Stimulated activated CD8-positive, alpha-beta memory T cell treated with anti-CD3 and anti-CD28 coated beads, Interleukin-15, amount 100 ng/mL, for 4 hours (primary cell): ENCODE data around the gene MIPEP.
"Not testable (repeated sequence)": the region's sequence is repeated elsewhere in the genome, so short reads cannot be mapped to it uniquely, and the experiment has no call there.

Source experiments
- DNase-seq, 2 donors: peaks; one replicate each; pipeline ENCODE4 v3.0.0-alpha.2; 2020; ENCODE audit warnings: low read depth in 2 of 2

The MIPEP gene

DNA sequence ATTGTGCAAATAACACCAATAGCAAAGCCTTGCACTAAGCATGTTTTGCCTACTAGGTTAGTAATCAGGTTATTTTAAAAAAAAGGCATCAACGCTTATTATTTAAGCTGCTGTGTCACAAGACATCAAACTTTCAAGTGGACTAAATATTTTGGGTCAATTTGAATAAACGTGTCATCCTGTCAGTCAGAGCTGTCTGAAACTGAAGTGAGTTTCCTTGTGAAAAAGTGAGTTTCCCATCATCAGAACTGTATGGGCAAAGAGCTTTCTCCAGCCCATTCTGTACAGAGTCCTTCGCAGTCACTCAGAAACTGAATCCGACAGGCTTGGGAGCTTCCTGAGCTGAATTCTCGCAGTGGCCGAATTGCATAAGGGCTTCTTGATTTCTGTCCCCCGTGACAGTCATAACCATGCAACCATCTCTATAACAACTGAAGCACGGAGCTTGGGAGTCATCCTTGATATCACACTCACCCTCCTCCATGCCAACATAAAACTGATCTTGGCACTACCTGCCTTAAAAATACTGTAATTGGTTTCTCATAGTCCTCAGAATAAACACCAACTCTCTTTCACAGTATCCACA is 139.8 kb downstream of the MIPEP start:
- no peak for DNase-seq

DNA sequence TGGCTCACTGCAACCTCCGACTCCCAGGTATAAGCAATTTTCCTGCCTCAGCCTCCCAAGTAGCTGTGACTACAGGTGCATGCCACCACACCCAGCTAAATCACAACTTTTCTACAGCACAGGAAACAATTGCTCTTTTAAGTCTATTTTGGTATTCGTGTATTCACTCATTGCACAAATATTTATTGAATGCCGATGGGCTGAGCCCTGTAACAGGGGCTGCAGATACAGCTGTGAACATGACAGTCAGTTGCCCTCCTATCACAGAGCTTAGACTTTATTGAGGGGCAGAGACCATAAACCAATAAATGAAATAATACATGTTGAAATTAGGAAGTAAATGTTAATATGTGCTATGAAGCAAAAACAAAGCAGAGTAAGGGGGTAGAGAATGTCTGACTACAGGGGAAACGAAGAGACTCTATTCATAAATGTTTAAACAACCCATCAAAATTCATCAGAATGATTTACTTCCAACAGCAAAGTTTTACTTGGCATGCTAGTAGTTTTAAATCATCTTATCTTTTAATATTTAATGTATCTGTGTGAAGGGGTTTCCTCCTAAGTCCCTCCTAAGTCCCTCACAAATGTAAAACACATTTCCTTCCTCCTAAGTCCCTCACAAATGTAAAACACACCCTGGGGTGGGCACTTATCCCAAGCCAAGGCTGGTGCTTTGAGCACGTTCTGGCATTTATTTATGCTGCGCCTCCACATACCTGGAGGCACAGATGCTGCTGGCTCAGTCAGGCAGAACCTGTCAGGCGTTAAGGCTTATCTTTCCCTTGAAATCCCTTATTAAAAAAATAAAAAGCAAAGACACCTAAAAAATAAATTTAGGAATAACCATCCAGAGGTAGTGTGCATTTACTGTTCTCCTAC is 140.8 kb downstream of the MIPEP start:
- no peak for DNase-seq

DNA sequence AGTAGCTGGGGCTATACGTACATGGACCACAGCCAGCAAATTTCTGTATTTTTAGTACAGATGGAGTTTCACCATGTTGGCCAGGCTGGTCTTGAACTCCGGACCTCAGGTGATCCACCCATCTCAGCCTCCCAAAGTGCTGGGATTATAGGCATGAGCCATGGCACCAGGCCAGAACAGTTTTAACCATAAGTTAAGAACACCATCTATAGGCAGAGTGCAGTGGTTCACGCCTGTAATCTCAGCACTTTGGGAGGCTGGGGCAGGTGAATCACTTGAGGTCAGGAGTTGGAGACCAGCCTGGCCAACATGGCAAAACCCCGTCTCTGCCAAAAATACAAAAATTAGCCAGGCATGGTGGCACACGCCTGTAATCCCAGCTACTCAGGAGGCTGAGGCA is 143.1 kb downstream of the MIPEP start:
- DNase-seq, result not testable (repeated sequence)

DNA sequence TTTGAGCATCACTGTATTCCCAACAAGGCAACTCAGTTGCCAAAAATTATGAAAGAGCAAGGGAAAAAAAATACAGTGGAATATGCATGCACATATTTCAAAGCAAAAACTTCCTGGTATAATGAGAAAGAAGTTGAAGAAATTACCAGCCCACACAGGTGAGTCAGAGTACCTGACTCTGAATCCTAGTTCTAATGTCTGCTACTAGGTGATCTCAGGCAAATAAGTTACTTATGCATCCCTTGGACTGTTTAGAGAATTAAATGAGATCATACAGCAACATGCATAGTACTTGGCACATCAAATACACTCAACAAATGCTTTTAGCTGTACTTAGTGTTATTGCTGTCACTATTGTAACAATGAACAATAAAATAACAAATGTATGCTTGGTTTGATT is 144.9 kb downstream of the MIPEP start:
- no peak for DNase-seq

DNA sequence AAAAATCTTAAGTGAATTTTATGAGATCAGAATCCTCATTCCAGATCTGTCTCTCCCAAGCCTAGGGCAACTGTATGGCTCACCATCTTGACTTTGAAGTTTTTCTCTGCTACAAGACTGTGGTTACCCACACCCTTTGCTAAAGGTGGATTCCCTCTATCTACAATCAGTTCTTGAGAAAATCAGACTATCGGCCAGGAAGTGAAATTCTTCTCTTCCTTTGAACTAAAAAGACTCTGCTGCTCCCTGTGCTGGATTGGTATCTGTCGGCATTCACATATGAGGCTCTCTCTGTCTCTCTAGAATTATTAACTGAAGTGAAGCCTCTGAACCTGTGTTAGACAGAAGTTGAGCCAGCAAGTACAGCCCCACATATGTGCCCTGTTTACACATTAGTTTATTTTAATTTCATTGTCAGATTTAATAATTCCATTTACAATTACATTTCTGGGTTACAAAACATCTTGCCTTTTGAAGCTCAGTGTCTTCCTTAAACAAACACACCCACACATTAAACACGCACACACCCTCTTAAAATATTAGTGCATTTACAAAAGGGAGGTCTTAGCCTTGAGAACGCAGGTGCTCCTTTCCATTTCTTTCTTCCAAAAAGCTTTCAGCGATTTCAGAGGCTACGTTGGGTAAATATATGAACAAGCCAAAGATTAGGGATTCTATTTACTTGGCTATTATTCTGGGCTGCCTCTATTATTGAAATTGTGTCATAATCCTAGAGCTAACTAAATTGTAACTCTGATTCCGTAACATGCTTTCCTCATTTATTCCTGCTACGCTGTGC is 145.7 kb downstream of the MIPEP start:
- no peak for DNase-seq

DNA sequence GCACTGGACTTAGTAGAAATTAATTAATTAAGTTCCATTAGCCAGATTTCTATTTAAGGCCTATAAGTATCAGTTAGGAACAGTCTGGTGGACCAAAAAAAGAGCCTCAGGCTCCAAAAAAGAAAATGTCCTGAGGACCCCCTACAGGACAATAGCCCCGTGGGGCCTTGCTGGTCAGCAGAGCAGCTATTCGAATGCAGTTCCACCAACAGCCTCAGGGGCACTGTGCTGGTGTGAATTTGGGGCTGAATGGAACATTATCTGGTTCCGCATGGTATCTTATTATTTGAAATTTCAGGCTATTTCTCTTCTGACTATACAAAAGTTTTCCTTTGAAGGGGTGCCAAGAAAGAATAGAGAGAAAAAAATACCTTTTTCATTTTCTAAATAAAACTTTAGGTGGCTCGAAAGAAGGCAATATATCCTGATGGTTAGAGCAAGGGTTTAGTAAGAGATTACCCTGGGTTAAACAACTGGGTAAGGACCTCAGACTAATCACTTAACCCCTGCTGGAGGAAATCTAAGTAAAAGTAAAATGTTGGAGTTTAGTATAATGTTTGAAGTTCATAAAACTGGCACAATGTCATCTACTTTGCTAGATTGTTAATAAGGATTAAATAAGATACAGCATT is 147.2 kb downstream of the MIPEP start:
- no peak for DNase-seq

DNA sequence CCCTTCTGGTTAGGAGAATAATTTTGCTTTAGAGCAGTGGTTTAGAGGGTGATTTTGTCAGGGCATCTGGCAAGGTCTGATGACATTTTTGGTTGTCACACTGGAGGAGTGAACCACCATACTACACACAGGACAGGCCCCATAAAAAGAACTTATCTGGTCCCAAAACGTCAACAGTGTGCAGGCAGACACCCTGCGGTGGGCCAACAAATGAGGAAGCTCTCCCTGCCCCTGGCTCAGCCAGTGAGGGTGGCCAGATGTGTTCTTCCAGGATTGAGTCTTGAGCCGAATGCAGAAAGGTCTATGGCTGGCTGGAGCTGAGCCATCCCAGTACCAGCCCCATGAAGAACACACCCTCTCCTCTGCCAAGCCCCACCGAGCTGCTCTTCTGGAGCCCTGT is 149.2 kb downstream of the MIPEP start:
- no peak for DNase-seq

DNA sequence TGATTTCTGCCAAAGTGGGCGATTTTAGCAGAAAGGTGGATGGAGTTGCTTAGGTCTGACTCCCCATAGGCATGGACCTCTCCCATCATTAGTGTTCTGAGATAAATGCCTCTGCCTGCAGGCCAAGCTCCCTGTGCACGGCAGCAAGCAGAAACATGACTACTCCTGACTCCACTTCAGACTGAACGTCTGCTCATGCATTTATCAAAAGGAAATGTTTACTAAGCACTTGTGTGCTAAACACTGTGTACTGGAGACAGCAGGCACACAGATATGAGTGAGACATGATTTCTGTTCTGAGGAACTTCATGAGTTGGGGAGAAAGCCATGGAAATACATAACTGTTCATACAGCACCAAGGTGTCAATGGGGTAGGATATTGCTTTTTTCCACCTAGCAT is 149.6 kb downstream of the MIPEP start:
- DNase-seq, result no peak

DNA sequence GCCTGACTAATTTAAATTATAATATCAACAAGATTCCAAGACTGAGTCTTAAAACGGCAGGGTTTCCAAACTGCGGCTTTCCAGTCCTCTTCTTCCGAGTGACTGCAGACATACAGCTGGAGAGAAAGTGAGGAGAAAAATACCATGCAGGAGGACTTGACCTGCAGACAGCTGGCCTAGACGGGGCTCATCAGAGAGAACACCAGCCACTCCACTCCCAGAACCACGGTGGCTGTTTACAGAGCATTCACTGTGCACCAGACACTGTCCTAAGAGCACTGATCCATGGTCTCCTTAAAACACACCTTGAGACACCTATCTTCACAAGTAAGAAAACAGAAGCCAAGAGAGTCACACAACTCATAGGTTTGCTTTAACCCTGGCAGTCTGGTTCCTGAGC is 152.7 kb downstream of the MIPEP start:
- no peak for DNase-seq

DNA sequence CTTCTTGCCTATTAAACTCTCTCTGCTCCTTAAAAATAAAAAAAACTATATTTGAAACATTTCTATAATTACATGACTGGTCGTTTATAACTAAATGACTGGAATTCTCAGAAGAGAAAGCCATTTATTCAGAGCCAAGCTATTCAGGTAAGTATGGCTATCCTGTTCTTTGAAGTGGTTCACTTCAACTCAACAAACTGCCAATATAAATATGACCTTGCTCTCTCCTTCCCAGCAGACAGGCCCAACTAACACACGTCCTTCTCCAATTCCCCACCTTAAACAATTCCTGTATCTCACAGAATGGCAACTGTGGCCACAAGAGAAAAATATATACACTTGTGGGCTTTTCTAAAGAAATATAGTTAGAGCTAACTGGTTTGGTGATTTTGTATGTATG is 153.9 kb downstream of the MIPEP start:
- no peak for DNase-seq

DNA sequence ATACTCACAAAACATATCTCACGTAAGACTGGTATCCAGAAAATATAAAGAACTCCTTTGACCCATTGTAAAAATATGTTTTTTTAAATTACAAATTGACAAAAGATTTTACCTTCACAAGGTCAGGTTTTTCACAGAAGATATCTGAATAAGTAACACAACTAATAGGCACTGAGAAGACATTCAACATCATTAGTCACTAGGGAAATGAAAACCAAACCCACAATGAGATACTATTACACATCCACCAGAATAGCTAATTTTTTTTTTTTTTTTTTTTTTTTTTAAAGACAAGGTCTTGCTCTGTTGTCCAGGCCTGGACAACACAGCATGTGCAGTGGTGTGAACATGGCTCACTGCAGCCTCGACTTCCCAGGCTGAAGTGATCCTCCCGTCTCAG is 157.5 kb downstream of the MIPEP start:
- no peak for DNase-seq

DNA sequence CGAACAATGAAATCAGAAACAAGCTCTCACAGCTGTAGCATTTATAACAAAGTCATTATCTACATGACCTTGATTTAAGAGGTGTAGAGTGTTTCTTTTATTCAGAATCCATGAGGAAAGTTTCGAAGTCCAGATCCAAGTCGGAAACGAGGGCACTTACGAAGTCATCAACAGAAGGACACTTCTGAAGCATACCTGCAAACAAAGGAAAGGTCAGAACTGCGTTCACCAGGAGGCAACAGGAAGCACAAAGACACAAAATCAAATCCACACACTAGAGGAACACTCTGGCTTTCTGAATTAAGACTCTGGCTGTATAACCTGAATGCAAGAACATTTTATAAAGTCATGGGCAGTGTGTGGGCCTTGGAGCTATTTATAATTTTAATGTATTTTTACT is 158.9 kb downstream of the MIPEP start:
- DNase-seq, result no peak

DNA sequence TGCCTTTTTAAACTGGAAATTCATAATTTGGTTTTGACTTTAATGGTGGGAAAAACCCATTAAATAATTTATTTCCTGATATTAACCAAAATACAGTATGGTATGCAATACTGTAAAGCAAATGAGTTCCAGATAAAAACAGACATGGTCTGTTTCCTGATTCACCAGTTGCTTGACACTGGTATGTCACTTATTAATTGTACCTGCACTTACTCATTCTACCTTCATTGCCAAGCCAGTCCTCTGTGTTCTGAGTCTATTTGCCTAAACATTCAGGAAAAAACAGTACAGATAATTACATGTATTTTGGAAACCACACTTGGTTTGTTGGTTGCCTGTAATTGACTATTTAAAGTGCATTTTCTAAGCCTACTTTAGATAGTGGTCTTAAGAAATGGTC is 159.7 kb downstream of the MIPEP start:
- DNase-seq, result no peak

DNA sequence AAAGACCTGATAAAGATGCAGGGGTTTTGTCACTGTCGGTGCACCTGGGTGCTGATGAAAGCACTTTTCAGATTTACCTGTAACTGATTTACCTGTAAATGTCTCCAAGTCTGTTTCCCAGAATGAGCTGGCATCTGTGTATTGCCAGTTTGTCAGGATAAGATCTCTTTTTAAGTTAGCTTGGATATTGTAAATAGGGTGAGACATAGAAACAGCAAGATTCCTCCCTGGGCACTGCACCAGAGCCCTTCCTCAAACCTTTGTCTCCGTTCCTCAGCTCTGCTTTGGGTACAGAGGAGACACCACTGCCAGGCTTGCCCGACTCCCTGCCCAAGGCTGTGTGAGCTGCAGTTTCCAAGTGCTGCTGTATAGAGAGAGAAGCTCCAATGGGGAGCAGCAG is 160.4 kb downstream of the MIPEP start:
- DNase-seq, result no peak

DNA sequence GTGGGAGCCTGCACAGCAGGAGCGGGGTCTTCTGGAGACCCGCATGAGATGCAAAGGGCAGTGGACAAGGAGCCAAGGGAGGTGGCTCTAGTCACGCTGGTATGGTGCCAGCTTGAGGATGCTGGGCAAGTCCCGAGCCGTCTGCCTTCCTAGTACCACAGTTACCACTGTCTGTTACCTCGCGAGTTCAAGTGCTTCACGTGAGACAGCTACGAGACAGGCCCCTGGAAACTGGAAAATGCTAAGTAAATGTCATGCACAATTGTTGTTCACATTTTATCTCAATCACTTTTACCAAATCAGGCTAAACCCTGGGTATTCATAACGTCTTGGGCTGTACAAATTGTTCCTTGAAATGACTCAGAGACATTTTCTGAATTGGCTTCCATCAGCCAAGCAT is 163.3 kb downstream of the MIPEP start:
- no peak for DNase-seq

DNA sequence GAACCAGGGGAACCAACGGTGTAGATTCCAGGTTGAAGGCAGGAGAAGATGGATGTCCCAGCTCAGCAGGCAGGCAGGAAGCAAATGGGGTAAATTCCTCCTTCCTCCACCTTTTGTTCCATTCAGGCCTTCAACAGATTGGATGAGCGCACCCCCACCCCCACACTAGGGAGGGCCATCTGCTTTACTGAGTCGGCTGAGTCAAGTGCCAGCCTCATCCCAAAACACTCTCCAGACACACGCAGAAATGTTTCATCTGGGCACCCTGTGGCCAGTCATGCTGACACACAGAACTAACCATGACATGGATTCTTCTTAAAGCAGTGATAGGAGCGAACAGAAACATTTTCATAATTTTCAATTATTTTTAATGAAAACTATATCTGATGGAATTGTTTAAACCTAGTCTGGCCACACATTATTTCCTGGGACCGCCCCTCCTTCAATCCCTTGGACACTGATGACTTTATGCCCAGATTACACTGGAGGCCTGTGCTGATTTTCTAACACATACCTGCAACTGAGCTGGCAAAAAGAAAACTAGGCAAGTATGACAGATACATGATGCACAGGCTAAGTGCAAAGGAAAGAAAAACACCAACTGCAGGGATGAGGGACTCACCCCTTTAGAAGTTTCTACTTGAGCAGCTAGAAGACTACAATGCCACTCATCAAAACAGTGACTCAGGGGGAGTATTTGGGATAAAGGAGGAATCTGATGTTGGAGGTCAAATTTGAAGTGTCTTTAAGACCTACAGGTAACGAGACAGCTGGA is 164.8 kb downstream of the MIPEP start:
- no peak for DNase-seq

DNA sequence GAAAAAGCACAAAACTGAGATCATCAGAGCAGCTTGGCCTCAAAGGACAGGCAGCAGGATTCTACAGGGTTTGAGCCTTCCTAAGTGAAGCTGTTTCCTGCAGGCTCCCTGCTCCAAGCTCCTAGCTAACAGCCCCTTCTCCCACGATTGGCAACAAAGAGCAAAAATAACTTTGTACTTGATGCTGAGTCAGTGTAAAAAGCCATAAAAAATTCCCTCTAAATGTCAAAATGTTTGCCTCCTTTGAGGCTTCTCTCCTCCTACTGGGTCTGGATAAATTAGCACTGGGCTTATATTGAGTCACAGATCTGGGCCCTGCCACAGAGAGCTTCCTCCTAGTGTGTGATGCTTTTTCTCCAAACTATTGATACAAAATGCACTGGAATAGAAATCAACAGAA is 165.7 kb downstream of the MIPEP start:
- no peak for DNase-seq

DNA sequence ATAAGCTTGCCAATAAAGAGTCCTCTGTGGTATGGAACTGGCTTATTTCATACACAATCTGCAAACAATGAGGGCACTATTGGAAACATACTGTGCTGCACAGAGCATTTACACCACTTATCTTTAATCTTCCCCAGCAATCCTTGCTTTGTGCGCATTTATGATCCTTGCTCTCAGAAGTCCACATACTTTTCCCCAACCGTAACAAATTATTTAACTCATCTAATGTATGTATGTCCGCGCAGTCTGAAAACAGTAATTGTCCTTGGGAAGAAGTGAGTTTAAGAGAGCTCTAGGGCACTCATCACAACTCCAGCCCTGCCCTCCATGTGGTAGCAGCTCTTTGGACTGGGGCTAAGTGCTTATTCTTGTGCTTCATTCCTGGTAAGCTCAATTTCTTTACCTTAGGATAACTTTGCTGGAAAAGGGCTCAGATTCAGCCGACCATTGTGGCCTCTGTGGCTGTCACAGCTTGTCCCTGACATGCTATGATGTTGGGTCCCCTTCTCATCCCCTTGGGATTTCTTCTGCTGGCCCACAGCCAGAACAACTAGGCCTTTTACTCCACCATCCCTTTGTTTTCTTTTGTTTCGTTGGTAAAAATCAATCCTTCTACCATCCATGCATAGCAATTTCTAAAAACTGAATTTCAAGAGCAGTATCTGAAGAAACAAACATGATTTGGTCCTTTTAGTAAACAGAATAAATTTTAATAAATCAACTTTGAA is 166.3 kb downstream of the MIPEP start:
- no peak for DNase-seq

DNA sequence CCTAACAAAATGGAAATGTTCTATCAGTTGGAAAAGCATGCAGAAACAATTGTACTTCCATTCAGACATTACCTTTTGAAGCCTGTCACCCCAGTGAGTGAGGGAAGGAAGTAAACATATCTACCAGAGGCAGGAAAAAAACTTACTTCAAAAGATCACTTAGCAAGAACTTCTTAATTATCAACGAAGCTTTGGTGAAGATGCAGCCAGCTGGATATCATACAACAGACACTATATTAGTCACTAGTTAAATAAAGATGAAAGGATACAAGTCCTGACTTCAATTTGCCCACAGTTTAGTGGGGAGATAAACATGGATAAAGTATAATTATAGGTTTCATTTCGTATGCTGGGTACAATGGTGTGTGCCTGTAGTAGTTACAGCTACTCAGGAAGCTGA is 170.2 kb downstream of the MIPEP start:
- no peak for DNase-seq

DNA sequence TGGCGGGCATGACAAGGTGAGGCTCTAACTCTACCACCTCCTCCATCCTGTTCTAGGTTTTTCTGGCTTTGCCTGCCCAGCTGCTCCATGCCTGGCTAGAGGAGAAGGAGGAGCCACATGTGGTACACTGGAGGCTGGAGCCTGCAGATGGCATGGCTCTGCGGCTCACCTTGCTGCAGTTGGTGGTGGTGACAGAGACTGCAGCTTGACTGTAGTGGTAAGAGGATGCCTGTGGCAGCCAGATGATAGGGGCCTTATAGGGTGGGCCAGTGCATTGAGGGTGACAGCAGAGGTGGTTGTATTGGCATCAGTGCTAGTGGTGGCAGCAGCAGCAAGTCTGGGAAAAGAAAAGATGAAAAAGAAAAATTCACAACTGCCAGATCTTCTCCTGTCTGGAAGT is 172.8 kb downstream of the MIPEP start:
- DNase-seq, result no peak

DNA sequence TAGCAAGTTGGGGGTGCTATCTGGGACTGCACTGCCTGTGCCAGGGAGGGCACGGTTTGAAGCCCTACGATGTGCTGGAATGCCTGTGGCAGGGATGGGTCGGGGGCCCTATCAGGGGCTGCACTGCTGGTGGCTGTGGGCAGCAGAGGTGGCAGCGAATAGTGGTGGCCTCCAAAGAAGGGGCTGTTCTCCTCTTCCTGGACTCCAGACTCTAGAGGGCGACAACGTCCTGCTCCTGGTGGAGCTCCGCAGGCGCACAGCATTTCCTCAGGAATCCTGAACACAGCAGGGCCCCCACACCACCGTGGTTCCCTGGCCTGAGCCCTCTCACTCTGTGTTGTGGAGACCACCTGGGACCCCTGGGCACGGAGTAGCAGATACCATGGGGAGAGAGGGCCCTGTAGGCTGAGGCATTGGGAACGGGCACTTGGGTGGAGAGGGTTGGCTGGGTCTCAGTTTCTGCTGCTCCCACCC is 173.4 kb downstream of the MIPEP start:
- DNase-seq, result no peak
